COLO829 (cell line): Measurements from ENCODE around the gene PPP3CA.
"Not testable (repeated sequence)": the region's sequence is repeated elsewhere in the genome, so short reads cannot be mapped to it uniquely, and the experiment has no call there.

Experiments
- DNase-seq: peaks from one replicate; pipeline ENCODE4 v3.0.0; 2012; ENCODE audit warnings: low spot score

PPP3CA gene

DNA sequence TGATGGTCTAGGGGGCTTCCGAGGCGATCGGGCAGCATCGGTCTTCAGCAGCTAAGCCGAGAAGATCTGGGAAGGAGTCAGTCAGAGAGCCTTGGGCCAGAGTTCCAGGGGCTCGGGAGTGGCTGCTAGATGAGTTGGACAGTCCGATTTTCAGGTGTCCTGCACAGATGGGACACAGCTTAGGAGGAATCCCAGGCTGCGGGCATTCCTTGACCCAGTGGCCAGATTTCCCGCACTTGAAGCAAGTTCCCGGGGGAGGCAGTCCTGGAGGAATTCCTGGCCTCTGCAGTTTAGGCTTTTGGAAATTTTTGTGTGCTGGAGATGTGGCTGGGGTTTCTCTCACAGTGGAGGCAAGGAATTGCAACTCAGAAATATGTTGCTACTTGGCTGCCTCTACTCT lies 352.3 kb downstream of the PPP3CA start:
- not testable (repeated sequence) for DNase-seq

DNA sequence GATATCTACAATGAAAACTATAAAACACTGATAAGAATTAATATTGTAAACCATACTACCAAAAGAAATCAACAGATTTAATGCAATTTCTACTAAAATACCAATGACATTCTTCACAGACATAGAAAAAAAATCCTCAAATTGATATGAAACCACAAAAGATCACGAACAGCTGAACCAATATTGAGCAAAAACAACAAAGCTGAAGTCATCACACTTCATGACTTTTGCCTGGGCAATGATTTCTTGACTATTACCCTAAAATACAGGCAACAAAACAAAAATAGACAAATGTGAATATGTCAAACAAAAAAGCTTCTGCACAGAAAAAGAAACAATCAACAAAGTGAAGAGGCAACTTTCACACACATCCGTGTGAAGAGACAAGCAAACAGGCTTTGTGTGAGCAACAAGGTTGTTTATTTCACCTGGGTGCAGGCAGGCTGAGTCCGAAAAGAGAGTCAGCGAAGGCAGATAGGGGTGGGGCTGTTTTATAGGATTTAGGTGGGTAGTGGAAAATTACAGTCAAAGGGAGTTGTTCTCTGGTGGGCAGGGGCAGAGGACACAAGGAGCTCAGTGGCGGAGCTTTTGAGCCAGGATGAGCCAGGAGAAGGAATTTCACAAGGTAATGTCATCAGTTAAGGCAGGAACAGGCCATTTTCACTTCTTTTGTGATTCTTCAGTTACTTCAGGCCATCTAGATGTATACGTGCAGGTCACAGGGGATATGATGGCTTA lies 355.8 kb downstream of the PPP3CA start:
- not testable (repeated sequence) for DNase-seq

DNA sequence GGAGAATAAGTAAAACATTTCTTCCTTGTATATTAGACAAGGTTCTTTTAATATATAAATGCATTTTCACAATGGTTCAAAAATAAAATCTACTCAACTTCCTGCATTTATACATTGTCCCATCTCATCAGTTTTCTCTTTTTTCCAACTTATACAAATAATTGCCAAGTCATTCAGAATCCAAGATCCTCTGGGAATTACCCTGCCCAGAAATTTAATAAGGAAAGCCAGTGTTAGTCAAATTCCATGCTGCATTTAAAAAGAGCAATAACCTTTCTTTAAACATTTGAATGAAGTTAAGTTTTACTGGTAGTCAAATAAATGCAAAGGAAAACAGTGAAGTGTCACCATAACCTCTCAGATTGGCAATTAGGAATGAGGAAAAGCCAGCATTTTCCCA lies 357.9 kb downstream of the PPP3CA start:
- DNase-seq, result no peak

DNA sequence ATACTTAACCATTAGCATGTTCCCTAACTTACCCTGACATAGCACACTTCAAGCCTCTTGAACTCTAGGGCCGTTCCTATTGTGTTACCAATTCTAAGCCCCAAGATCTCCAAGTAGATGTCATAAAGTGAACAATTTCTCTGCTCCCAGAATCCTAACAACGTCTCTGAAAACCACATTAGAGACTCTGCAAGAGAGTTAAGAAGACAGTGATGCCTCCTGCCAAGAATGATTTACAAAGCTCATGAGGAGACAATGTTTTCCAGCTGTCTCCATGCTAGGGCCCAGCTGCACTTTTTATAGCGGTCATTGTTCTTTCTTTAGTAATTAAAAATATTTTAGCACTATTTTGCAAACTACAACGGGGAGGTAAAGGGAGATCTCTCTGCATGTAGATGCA lies 358.4 kb downstream of the PPP3CA start:
- no peak for DNase-seq

DNA sequence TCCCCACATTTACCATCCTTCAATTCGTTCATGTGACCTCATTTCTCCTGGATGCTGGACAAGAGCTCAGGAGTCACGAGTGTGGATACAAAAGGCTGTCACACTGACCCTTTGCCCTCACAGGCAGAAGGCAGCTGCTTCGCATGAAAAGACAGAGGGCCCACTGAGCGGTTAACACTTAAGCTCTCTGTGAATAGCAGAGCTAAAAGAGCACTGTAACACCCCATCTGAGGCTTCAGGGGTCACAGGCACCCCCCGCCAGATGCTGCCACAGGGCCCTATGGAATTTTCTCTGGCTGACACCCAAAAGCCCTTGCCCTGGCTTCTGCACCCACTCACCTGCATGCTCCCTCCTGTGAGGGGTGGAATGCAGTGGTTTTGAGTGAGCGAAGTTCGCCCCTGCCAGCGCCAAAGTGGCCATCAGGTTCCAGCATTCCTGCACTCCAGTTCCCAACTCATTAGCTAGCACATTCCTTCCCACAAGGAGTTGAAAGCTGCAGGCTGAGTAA lies 360.9 kb downstream of the PPP3CA start:
- DNase-seq, result no peak

DNA sequence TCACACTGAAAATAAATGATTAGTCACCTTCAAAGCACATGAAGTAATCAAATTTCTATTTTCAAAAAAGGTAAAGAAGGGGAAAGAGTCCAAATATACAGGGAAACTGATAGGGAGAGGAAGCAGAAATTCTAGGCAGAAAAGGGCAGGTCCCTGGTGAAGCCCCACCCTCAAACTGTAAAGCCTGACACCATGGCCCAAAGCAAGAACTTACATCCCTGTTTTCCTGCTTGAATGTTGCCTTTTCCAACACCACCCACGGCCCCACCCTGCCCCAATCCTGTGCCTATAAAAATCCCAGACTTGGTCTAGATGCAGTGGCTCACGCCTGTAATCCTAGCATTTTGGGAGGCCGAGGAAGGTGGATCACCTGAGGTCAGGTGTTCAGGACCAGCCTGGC lies 361.8 kb downstream of the PPP3CA start:
- no peak for DNase-seq

DNA sequence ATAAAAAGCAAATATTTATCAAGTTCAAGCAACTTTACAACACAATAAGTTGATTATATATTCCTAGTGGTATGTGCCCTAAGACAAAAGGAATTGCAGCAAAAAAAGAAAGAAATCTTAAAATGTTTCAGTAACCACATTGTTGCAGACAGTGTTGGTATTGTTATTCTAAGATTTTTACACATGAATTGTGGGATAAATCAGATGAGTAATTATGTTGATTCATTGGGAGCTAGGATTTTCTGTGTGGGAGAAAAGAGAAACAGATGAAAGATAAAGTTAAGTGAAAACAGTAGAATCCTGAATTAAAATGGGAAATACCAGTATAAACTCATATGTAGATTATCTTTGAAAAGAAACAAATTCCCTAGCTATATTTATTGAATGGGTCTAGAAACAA lies 362.4 kb downstream of the PPP3CA start:
- peak; percentile 77 for DNase-seq

DNA sequence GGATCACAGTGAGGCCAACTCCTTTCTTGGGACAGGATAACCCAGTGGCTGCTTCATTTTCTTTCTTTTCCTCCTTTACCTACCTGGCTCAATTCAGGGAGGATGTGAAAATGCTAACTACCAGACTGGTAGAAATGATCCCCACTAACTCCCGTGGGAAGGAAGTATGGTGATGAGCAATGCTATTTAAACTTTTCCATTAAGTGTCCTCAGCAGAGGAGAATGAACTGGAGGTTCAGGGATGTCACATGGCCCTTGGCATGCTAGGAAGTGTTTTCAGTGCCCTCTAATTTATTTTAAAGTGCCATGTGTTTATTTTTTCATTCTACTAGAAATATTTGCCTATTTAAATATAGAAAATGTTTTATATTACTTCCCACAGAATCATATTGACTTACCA lies 363.9 kb downstream of the PPP3CA start:
- DNase-seq, result no peak

DNA sequence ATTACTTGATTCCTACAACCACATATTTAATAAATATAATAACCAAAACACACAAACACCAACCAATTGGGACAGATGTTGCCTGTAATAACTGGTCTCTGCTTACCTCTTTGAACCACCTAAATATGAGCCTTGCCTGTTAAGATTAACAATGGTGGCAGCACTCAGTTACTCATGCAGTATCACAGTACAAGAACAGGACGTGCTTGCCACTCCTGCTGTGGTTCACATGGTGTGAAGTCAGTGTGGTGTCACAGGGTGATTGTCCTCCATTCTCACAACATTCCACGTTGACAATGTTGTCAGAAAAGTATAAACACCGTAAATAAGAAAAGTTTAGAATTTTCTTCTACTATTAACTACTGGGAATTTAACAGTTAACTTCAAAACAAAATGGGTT lies 365.0 kb downstream of the PPP3CA start:
- no peak for DNase-seq

DNA sequence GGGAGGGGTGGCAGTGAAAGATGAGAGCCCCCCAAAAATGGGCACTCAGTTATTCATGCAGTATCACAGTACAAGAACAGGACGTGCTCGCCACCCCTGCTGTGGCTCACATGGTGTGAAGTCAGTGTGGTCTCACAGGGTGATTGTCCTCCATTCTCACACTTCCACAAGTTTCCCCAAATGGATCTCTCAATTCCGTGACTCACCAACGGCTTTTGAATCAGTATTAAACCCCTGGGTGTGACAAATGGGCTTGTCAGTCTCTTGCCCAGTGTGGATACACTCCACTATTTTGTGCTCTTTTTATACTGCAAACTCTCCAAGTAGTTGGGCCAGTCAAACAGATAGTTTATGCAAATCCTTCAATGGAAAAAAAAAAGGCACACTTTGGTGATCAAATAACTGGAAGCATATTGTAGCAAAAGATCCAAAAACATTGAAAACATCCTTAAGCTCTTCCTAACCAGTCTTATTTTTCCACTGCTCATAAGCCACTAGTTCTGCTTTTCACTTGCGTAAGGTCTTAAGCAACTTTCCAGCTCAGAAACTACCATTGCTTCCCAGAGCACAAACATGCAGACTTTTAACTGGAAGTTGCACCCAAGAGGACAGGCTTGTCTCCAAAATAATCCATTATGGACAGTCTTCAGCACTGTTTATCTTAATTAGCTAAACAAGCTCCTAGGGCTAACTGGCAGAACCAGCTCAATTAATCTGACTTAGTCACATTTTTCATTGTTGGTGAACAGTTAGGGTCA lies 365.7 kb downstream of the PPP3CA start:
- DNase-seq, result no peak

DNA sequence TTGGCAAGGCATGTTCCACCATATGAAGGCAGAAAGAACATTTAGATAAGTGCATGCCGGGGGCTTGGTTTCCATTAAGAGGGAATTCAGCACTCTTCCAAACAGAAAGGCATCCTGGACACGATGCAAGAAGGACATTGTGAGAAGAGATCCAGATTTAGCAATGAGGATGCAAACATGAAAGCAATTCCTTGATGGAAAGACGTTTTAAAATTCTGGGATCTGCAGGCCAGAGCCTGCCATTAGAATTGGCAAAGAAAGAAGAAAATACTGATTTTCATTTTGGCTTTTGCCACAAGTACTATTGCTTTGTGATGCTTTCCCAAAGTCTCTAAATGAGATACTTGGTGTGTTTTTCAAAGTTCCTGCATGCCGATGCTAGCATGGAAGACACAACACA lies 367.6 kb downstream of the PPP3CA start:
- no peak for DNase-seq

DNA sequence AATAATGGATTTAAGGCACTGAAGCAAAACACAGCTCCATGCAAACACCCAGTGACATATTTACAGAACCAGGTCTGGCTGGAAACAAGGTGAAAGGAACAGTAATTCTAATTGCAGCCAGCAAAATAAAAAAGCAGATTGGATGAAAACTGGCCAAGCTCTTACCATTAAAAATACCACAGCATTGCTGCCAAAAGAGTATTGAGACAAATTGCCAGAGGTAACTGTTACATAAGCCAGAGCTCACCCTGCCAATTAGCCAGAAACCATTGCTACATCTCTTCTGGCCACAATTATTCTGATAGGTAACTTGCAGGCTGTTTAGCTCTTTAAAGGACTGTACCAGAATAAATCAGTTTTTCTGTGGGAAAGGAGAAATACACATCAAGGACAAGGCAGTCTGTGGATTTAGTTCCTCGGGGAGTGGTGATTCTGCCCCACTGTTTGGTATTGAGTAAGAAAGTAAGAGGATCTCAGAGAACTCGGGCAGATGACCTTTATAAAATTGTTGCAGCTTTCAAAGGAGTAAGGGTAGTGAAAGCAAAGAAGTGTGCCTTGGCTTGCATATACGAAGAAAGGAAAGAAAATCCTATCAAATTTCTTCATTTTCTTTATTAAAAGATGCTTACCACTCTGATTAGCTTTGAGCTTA lies 369.5 kb downstream of the PPP3CA start:
- no peak for DNase-seq

DNA sequence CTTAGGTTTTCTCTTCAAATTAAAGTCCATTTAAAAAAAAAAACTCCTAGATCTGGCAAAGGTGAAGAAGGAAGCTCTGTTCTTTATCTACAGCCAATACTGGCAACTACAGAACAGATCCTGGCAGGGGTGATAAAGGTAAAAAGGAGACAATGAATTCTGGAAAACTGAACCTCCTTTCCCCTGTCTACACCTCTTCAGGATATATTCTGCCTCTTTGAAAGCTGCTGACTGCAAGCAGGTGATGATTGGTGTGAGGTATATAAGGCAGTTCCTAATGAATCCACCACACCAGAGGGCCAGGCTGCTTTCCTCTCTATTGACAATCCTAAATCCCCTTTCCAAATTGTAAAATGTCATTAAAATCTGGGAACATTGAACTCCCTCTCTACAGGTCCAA lies 370.1 kb downstream of the PPP3CA start:
- no peak for DNase-seq
